Ovary (tissue), 9 donors: Measurements from ENCODE around the gene ACSF2. TPM values are rescaled to one million over a fixed set of nuclear protein-coding genes. Genes with fewer than 3 reads are reported as not detected.
A peak's percentile ranks its signal among the peaks of the same experiment; 100 is the strongest.

Experiments used
- DNase-seq, 5 donors: peaks; one replicate each; pipeline ENCODE4 v3.0.0-alpha.2; 2019 to 2020
- H3K27ac ChIP-seq, 2 donors: fragments of 200-600 bp; one replicate each; pipeline versions ENCODE4 v1.5.1 to v1.8.0; 2019 to 2022
- H3K27me3 ChIP-seq: fragments of 200-600 bp; one replicate; pipeline ENCODE4 v1.8.0; 2022
- H3K36me3 ChIP-seq: fragments of 200-600 bp; sonication (generic); one replicate; pipeline ENCODE4 v1.5.1; 2019
- H3K4me1 ChIP-seq: one replicate; pipeline ENCODE4 v1.8.1; 2013; ENCODE audit warnings: mild to moderate bottlenecking, moderate library complexity; ENCODE audit not compliant: insufficient read depth
- H3K4me3 ChIP-seq: fragments of 200-600 bp; sonication (generic); one replicate; pipeline ENCODE4 v1.5.1; 2017
- H3K9me3 ChIP-seq, 2 donors: fragments of 200-600 bp in 1 of 2; sonication (generic) in 1 of 2; one replicate each; pipeline versions ENCODE4 v1.5.1 to v1.8.1; 2013 to 2019; ENCODE audit warnings: mild to moderate bottlenecking in 1 of 2, moderate library complexity in 1 of 2
- EP300 ChIP-seq: sonication (generic); formaldehyde crosslinking; IDR thresholded peaks from one replicate; pipeline ENCODE4 v1.6.1; 2017; ENCODE audit warnings: antibody characterized with exemption
- POLR2A ChIP-seq: fragments of 450-650 bp; IDR thresholded peaks from one replicate; pipeline ENCODE4 v1.6.1; 2017; ENCODE audit warnings: antibody characterized with exemption, mild to moderate bottlenecking, moderate library complexity
- WGBS, 3 donors: extraction: QIAGEN DNeasy Blood & Tissue Kit in 1 of 3; methylation state at CpG; one replicate each; pipeline versions ENCODE4 v1.1.5 to v1.1.7; 2013 to 2017; 5-methylcytosine and 5-hydroxymethylcytosine counted together
- intact Hi-C, 4 donors: fragments of 100-400 bp; cut with DNase I; formaldehyde crosslinking; loops; one replicate each; pipeline versions ENCODE4 v1.11.0 to v1.15.1; 2022 to 2023
- polyA plus RNA-seq, 2 donors: library from polyadenylated mRNA; stranded (reverse); fragments of 200-250 nt in 1 of 2; fragments of 350-450 nt in 1 of 2; fragmentation: Illumina TruSeq in 1 of 2; extraction: RNeasy Lipid Tissue Mini Kit (QIAGEN cat#74804) in 1 of 2; gene quantifications; one replicate each; pipeline ENCODE4 v1.2.3, GENCODE V29; 2013 to 2014
- total RNA-seq, 7 donors: library from RNA; depleted of rRNA in 2 of 7; stranded (reverse); fragments of >200 nt in 2 of 7; fragmentation: NEBNext Ultra II Directional in 3 of 7; extraction: Animal tissue kit (Norgen Biotek cat#: 25700) in 3 of 7; gene quantifications; one replicate each; pipeline versions ENCODE4 v1.1.0 to v1.2.4, GENCODE V29; 2016 to 2023
- TF ChIP-seq, protein P1 (sequence below), 3 donors: fragments of 450-650 bp in 2 of 3; fragments of 200-600 bp in 1 of 3; IDR thresholded peaks; one replicate each; pipeline versions ENCODE4 v1.5.1 to v1.8.0; 2016 to 2022; ENCODE audit warnings: antibody characterized with exemption in 3 of 3, mild to moderate bottlenecking in 1 of 3
- donor health status: DM: no; HTN: no; CAD: no; lungs with moderate emphysema.
- donor health status: DM: no; HTN: no; CAD: no.
- donor health status: Bipolar disorder and iron deficiency.
- donor health status: DM: yes; HTN: yes; CAD: no.
- donor health status: DM: no; HTN: no; CAD: no.
- donor health status: DM: yes; HTN: yes; CAD: no.

The ACSF2 gene
- total and polyA plus RNA-seq, 9 donors, result 26.7 to 86.0 (median 49.5) TPM

DNA sequence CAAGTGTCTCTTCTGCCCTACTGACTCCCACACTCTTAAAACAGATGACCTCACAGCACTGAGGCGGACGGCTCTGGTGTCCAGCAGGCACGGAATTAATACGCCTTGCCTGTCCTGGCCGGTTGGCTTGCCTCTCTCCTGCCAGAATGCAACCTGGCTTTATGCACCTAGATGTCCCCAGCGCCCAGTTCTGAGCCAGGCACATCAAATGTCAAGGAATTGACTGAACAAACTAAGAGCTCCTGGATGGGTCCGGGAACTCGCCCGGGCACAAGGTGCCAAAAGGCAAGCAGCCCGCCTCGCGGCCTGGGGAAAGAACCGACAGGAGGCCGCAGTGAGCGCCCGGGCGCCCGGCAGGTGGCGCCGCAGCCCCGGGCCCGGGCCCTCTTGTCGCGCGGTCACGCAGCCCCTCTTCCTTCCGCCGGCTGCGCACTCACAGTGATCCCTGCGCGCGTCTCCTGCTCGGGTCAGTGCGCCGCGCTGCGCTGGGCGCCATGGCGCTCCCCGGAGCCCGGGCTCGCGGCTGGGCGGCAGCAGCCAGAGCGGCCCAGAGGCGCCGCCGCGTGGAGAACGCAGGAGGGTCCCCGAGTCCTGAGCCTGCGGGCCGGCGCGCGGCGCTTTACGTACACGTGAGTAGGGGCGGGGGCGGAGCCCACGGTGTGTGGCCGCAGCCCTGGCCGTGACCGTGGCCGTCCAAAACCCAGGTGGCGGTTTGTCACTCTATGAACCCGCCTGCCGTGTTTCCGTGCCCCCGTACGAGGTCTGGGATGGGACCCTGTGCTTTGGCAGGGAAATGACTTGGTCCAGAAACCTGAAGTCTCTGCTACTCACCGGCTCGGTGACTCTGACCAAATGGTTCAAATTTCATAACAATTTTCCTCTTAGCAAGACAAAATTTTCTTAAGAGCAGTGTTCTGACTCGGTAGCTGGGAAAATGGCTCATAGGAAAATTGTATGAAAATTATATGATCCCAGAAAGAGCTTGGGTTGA is 52.7 kb downstream of the ACSF2 start, which contains the start of gene RSAD1:
Gene RSAD1 (plus strand): TSS at position 470 of the 991 bp plus-strand sequence. CDS start 25 bp downstream, at position 495.
- Histone ChIP-seq H3K9me3 (no peaks in the 10 kb centered on the region), H3K4me3 (peak within 1 kb of the TSS; percentile 75), H3K36me3 (no peaks in the 10 kb centered on the region), H3K27me3 (no peaks in the 10 kb centered on the region), H3K27ac (peak within 1 kb of the TSS; percentile 15 to 81), H3K4me1 (peaks cover 11% of the 10 kb centered on the region)
- intact Hi-C loops, result no loop called here
- peak; percentile 80 to 90 (median 85) for DNase-seq
- WGBS, 3 donors, result 1 to 2% (median 1%) methylated on average over 53 to 75 of the region's 75 CpGs
- TF ChIP-seq, protein P1, sequence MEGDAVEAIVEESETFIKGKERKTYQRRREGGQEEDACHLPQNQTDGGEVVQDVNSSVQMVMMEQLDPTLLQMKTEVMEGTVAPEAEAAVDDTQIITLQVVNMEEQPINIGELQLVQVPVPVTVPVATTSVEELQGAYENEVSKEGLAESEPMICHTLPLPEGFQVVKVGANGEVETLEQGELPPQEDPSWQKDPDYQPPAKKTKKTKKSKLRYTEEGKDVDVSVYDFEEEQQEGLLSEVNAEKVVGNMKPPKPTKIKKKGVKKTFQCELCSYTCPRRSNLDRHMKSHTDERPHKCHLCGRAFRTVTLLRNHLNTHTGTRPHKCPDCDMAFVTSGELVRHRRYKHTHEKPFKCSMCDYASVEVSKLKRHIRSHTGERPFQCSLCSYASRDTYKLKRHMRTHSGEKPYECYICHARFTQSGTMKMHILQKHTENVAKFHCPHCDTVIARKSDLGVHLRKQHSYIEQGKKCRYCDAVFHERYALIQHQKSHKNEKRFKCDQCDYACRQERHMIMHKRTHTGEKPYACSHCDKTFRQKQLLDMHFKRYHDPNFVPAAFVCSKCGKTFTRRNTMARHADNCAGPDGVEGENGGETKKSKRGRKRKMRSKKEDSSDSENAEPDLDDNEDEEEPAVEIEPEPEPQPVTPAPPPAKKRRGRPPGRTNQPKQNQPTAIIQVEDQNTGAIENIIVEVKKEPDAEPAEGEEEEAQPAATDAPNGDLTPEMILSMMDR (IDR thresholded peaks at IDR 0.05), result peak; percentile 75 to 97 (median 90)
- TF ChIP-seq EP300 (no peak), POLR2A (peak; percentile 82)

- no peak for TF ChIP-seq POLR2A
- TF ChIP-seq, protein P1 (IDR thresholded peaks at IDR 0.05), result peak in 2 of 3 donors; percentile 22 to 31
- peaks cover 11% of the 10 kb centered on the region for H3K4me1 ChIP-seq
- peak overlapping the region; percentile 75 for H3K4me3 ChIP-seq
- peak; percentile 67 to 75 (median 71) for DNase-seq
- H3K36me3 ChIP-seq, result no peaks in the 10 kb centered on the region
- H3K27ac ChIP-seq, result peak overlapping the region in 1 of 2 donors; percentile 81
- H3K9me3 ChIP-seq, result no peaks in the 10 kb centered on the region
- H3K27me3 ChIP-seq, result no peaks in the 10 kb centered on the region
- WGBS, 3 donors, result 13 to 17% (median 14%) methylated on average over 18 to 19 of the region's 19 CpGs
- intact Hi-C loops, result loop anchor here (2.0 to 10.0 kb wide), 9 partner anchors 55 to 365 kb away; partner anchors contain the start of genes EPN3 (in 2 of the 4), SPATA20 (in 2 of the 4) and ABCC3 (in 1 of the 4)
Observed at GRCh38 chr17:50479522-50480141, 53.6 kb downstream of the ACSF2 start.

DNA sequence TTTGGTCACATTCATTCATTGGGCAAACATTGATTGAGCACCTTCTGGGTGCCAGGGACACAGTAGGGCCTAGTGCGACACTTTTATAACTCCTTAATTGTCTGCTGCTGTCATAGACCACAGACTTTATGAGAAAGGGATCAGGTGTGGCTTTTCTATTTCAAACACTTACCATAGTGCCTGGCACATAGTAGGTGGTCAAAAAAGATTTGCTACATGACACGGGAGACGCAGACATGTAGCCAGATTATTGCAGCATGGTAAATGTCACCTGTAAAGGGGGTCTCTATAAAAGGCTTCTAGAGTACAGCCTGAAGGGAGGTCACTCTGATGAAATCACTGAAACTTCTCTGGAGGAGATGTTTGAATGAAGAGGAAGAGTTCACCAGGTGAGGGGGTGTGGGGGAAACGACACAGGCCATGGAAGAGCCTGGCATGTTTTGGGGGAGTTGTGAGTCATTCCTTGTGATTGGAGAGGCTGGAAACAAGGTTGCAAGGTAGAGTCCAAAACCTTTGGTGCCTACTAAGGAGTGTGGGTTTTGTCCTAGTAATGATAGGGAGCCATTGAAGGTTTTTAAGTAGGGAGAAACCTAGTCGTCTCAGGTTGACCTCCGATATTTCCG is 54.2 kb downstream of the ACSF2 start:
- H3K27ac ChIP-seq, result no peak overlapping the region
- no peak for DNase-seq
- intact Hi-C loops, result loop anchor here (2.0 to 10.0 kb wide), 9 partner anchors 55 to 365 kb away; partner anchors contain the start of genes EPN3 (in 2 of the 4), SPATA20 (in 2 of the 4) and ABCC3 (in 1 of the 4)
- 74 to 78% (median 75%) methylated on average over 7 of the region's 7 CpGs for WGBS, 3 donors
- H3K36me3 ChIP-seq, result no peaks in the 10 kb centered on the region
- H3K4me1 ChIP-seq, result peaks cover 11% of the 10 kb centered on the region
- H3K4me3 ChIP-seq, result no peak overlapping the region
- no peaks in the 10 kb centered on the region for H3K9me3 ChIP-seq
- TF ChIP-seq POLR2A, result no peak
- TF ChIP-seq, protein P1 (IDR thresholded peaks at IDR 0.05), result no peak
- TF ChIP-seq EP300, result no peak
- H3K27me3 ChIP-seq, result no peaks in the 10 kb centered on the region
